AML-193 (cell line): ENCODE data around the gene CLDND2.
"Not testable (repeated sequence)": the region's sequence is repeated elsewhere in the genome, so short reads cannot be mapped to it uniquely, and the experiment has no call there.

Experiments used
- DNase-seq, 2 experiments: peaks; one replicate each; lab custom pipeline; 2025; lab: John Stamatoyannopoulos, UW

Gene CLDND2, protein sequence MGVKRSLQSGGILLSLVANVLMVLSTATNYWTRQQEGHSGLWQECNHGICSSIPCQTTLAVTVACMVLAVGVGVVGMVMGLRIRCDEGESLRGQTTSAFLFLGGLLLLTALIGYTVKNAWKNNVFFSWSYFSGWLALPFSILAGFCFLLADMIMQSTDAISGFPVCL

GRCh38 chr19:51368366-51369282, at the start of gene CLDND2:
CLDND2 (minus strand) TSS chr19:51369003; CDS start chr19:51368577, 426 bp downstream.
- peak; percentile 33 for DNase-seq

DNA sequence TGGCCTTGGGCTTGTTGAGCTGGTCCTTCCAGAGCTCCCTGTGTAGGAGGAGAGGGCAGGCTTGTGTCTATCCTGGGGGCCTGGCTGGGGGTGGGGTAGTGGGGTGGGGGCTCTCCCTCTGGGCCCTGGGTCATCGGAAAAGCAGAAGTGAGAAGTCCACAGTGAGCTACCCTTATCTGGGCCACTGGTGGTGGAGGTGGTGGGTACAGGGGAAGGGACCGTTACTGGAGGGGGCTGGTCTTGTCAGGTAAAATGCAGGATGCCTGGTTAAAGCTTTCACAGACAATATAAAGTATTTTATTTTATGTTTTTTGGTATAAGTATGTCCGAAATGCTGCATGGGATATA, 49.0 kb upstream of the CLDND2 start:
- no peak for DNase-seq

GRCh38 chr19:51417107-51417809, 48.5 kb upstream of the CLDND2 start, which contains the start of gene SIGLEC10:
SIGLEC10 (minus strand) TSS chr19:51417642; CDS start chr19:51417581, 61 bp downstream.
- DNase-seq, result peak; percentile 81 to 89

- not testable (repeated sequence) for DNase-seq
These were observed 47.6 kb upstream of the CLDND2 start for GRCh38 chr19:51416422-51416821.

DNA sequence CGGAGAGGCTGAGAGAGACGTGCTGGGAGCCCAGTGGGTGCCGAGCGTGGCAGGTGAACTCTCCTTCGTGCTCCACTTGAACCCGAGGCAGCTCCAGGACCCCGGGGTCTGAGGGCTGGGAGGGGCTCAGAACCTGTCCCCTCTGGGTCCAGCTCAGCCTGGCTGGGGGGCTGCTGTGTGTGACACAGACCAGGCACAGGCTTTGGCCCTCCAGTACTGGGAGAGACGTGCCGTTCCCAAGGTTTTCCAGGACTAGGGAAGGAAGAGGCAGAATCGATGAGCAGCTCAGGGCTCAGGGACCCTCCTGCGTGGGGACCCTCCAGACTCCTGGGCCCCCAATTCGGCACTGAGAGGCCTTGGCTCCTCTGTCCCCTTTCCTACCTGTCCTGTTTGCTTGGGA, 46.4 kb upstream of the CLDND2 start:
- DNase-seq, result no peak

- no peak for DNase-seq
These were observed 42.3 kb upstream of the CLDND2 start for GRCh38 chr19:51410950-51411748.

- DNase-seq, result peak; percentile 91 to 92
These were observed 38.8 kb upstream of the CLDND2 start for GRCh38 chr19:51407511-51408131.

DNA sequence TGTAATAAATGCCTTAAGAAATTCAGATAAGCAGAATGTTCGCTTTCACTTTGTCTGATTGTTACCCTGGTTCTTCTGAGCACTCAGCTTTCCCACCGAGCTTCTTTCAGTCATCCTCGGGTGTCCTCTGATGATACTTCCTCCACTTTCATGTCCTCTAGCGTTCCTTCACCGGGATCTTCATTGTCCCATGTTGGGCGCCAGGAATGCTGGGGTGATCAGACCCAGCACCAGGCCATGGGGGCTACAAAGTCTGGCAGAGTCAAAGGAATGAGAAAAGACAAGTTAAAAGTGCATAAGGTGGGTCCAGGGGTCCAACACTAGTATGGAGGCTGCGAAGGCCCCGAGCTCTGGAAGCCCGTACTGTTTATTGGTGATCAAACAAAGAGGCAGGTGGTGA, 33.3 kb upstream of the CLDND2 start:
- DNase-seq, result no peak

GRCh38 chr19:51399936-51400335, 31.1 kb upstream of the CLDND2 start:
- DNase-seq, result not testable (repeated sequence)

DNA sequence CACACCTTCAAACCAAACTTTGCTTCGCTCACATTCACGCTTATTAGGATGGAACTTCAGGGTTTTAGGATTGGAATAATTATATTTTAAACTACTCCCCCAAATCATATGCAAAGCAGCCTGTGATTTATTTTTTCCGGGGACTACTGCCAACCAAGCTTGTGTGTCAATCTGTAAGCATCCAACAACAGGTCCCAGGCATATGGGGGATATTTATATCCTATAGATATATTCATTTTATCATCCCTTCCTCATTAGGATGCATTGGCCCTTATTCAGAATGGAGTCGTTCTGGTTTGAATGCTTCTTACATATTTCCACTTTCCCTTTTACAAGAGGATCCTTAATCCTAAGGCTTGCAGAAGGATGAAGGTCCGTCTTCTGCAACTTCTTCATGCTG, 30.4 kb upstream of the CLDND2 start:
- DNase-seq, result no peak

- peak; percentile 51 to 60 for DNase-seq
These were observed 29.4 kb upstream of the CLDND2 start for GRCh38 chr19:51398096-51398704.

GRCh38 chr19:51397453-51397852, 28.6 kb upstream of the CLDND2 start:
- DNase-seq, result not testable (repeated sequence)

- no peak for DNase-seq
These were observed 27.4 kb upstream of the CLDND2 start for GRCh38 chr19:51396175-51396574.

- peak; percentile 98 to 99 for DNase-seq
These were observed 25.4 kb upstream of the CLDND2 start for GRCh38 chr19:51394050-51394836.

GRCh38 chr19:51392701-51393100, 23.9 kb upstream of the CLDND2 start:
- no peak for DNase-seq

- DNase-seq, result no peak
These were observed 22.3 kb upstream of the CLDND2 start for GRCh38 chr19:51391073-51391611.

- no peak for DNase-seq
These were observed 20.3 kb upstream of the CLDND2 start for GRCh38 chr19:51389143-51389542.

GRCh38 chr19:51387924-51388389, 19.2 kb upstream of the CLDND2 start, which contains the start of gene LIM2:
LIM2 (minus strand) TSS chr19:51387974; CDS start chr19:51387443, 531 bp downstream.
- no peak for DNase-seq

GRCh38 chr19:51386882-51387520, 18.2 kb upstream of the CLDND2 start:
- DNase-seq, result no peak
